Retina (tissue), 1 donor: ENCODE results near the gene LILRA6.
"Not testable (repeated sequence)": the region's sequence is repeated elsewhere in the genome, so short reads cannot be mapped to it uniquely, and the experiment has no call there.

ENCODE experiments used
- DNase-seq: peaks from one replicate; pipeline ENCODE4 v3.0.0-alpha.2; 2016

Gene LILRA6

DNA sequence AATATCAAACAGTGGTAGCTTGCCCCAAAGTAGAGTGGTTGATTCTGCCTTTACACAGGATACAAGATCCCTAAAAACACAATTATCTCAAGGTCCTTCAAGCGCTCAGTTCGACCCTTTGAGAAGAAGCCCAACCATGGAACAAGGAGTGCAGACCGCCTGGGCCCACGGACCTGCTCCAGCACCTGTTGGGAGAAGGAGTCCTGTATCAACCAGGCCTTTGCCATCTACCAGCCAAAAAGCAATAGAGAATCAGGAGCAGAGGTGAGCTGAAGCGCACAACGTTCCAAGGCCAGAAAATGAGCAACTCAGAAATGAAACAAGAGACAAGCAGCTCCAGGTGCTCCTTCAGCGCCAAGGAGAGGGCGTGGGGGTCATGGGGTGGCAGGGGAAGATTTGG lies 13.4 kb downstream of the LILRA6 start:
- no peak for DNase-seq

DNA sequence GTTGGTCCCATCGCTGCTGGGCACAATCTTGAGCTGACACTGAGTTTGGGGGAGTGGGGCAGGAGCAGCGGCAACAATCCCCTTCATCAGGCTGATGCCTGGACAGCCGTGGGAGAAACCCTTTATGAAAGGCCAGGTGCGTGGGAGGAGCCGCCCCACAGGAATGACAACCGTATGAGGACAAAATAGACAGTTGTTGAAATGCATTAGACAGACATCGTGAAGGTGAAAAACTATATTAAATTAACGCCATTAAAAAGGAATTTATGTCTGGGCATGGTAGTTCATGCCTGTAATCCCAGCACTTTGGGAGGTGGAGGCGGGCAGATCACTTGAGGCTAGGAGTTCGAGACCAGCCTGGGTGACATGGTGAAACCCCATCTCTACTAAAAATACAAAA lies 18.0 kb downstream of the LILRA6 start:
- not testable (repeated sequence) for DNase-seq

DNA sequence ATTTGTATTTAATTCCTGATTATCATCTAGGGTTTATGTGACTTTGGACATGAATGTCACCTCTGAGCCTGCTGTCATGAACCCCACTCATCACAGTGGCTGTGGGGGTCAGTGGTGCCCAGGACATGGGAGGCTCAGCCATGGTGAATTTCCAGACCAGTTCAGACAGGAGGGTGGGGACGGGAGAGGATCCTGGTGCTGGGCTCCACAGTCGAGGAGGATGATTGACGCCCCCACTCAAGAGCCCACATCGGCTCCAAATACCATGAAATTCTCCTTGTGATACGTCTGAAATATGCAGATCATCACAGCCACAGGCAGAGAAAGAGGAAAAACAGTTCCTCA lies 18.7 kb downstream of the LILRA6 start:
- DNase-seq, result not testable (repeated sequence)

DNA sequence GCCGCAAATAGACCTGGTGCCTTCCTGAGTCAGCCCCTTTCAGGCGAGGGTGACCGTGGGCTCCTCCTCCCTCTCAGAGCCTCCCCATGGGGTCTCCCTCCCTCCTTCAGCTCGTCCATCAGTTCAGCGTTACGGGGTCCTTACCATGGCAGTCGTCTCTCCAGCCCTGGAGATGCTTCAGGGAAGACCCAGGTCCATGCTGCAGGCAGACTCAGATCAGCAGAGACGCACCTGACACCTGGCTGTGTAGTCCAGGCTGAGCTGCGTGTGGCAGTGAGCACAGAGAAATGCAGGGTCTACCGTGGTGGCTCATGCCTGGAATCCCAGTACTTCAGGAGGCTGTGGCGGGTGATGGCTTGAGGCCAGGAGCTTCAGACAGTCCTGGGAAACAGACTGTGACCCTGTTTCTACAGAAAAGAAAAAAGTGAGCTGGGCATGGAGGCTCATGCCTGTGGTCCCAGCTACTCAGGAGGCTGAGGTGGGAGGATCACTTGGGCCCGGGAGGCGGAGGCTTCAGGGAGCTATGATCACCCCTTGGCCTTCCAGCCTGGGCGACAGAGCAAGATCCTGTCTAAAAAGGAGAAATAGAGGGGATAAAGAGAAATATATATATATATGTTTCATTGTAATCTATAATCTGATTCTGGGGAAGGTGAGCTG lies 19.2 kb downstream of the LILRA6 start:
- not testable (repeated sequence) for DNase-seq

DNA sequence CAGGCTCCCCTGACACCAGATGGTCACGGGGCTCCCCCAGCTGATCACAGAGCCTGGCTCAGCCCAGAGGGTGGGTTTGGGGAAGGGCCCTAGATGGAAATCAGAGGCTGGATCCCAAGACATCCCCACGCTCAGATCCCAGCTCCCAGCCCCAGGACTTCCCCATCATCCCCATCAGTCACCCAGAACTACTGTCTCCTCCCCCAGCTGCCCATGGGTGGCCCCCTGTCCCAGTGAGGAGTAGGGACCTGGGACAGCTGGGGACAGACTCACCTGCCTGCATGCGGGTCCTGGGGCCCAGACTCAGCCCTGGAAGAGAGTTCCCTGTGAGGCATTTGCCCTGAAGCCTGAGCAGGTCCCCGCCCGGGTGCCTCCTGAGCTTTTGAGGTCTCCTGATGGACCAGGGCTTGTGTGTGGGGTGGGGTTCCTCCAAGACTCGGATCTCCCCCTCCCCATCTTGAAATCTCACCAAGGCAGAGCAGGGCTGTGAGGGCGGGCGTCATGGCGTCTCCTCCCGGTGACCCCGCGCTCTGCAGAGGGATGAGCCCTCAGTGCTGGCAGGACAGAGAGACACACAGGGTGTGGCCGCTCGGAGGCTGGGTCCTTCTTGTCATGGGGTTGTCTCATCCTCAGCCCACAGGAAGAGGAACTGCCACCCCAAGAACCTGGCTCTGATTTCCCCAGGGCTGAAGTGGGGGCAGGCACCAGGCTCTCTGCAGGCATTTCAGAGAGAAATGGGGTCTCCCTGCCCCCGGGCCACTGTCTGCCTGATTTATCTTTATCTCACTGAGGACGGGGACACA lies 19.9 kb downstream of the LILRA6 start, which contains the start of gene LILRB3:
TSS of gene LILRB3 (minus strand) at position 534 of the 803 bp plus-strand sequence. CDS start at position 503, 31 bp downstream.
- not testable (repeated sequence) for DNase-seq

DNA sequence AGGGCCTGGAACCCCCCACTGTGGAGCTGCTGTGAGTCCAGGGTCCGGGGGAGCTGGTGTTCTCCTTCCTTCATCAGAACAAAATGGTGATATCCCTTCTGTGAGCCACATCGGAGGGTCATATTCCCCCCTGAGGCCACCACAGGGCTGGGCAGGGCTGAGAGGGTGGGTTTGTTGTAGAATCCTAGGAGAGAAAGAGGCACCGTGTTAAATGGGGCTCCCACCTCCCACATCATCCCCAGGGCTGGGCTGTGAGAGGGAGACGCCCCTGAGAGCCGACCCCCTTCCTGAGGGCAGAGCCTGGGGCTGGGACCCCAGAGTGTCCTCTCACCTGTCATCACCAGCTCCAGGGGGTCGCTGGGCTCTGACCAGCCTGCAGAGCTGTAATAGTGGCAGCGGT lies 20.6 kb downstream of the LILRA6 start:
- DNase-seq, result not testable (repeated sequence)

DNA sequence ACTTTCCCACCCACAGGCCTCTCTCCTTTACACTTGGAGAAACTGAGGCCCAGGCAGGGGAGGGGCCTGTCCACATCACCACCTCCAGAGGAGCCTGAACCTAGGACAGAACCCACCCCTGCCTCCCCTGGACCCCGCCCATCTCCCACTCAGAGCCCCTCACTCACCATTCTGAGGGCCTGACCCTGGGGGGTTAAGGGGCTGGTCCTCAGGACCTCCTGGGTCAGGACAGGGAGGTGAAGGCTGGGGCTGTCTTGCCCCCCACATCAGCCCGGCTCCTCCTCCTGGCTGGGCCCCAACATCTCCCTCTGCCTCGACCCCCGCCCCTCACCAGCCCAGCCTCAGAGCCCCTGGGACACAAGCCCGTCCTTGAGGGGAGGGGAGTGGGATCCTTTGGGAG lies 22.9 kb downstream of the LILRA6 start:
- DNase-seq, result not testable (repeated sequence)

DNA sequence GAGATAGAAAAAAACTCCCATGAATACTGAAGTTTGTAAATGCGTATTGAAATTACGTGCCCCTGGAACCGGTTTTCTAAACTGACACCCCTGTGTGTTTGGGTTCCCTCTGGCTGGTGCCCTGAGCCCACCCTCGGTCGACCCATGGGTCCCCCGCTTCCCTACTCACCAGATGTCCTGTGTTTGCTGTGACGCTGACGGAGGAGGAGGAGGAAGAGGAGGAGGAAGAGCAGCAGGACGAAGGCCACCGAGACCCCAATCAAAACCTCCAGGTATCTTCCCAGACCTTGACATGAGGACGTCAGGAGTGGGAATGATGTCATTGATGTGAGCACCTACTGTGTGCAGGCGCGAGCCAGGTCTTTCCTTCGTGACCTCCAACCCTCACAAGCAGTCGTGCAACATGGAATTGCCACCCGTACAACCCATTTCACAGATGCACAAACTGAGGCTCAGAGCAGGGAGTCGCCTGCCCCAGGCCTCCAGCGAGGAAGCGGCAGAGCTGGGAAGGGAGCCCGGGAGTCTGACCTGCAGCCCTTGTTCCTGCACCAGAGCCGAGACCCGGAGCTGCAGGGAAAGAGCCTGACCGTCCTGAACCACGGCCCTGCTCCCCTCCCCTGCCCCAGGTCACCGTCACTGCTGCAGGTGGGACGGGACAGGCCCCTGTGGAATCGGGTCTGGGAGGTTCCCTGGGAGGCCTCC lies 23.5 kb downstream of the LILRA6 start:
- DNase-seq, result no peak

DNA sequence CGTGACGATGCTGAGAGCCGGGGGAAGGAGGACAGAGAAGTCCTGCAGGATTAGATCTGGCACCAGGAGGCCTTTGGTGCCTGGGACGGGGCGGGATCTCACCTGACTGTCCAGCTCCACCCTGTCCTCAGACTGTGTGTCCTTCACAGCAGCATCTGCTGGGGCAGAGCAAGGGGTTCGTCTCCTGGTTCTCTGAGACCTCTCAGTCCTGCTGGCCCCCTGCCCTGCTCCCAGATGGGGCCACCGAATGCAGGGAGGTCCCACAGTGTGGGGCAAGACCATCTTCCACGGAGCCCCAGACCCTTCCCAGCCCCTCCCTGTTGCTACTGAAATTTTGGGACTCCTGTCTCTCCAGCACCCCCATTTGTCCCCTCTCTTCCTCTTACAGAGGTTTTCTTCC lies 24.3 kb downstream of the LILRA6 start:
- DNase-seq, result no peak

DNA sequence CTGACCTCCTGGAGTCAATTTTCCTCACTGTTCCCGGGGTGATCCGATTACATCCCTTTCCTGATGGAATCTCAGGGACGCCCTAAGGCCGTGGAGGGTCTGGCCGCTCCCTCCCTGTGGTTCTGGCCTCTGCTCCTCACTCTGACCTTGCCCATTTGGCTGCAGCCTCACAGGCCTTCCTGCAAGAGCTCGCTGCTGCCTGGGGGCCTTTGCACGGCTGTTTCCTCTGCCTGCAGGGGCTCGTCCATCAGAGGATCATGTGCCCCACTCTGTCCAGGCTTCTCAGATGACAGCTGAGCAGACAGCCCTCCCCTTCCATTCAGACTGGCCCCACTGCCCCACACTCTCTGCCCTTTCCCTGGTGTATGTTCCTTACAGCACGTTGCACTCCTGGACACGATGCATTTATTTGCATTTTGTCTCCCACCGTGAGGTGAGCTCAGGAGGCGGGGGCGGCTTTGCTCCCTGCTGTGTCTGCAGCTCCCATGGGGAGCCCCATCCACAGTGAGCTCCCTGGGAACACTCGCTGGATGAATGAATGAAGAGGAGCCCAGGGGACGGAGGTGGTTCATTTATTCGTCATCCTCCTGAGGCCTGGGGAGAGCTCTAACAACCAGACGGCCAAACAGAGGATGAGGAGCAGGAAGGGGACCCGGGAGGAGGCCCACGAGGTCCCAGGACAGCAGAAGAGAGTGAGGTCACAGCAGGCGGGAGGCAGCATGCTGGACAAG lies 24.9 kb downstream of the LILRA6 start:
- not testable (repeated sequence) for DNase-seq

DNA sequence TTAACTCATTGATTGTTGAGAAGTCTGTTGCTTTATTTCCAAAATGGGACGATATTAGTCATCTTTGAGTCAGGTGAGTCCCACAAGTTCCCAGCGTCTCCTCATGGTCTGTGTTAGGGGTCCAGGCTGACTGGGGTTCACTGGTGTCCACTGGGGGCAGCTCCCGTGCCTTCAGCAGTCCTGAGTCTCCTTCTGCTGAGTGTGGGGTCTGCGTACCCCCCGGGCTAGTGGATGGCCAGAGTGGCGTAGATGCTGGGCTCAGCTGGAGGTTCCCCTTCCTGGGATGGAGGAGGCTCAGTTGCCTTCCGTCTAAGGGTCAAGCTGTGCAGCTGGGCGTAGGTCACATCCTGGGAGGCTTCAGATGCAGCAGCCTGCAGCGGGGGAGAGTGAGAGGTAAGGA lies 25.7 kb downstream of the LILRA6 start:
- no peak for DNase-seq

DNA sequence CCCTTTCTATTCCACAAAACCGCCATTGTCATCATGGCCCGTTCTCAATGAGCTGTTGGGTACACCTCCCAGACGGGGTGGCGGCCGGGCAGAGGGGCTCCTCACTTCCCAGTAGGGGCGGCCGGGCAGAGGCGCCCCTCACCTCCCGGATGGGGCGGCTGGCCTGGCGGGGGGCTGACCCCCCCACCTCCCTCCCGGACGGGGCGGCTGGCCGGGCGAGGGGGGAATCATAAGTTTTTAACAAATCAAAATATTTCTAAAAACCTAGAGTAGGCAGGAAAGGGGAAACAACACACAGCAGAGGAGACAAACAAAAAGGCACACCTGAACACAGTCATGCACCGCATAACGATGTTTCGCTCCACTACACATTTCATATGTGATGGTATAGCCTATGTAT lies 27.9 kb downstream of the LILRA6 start:
- not testable (repeated sequence) for DNase-seq

DNA sequence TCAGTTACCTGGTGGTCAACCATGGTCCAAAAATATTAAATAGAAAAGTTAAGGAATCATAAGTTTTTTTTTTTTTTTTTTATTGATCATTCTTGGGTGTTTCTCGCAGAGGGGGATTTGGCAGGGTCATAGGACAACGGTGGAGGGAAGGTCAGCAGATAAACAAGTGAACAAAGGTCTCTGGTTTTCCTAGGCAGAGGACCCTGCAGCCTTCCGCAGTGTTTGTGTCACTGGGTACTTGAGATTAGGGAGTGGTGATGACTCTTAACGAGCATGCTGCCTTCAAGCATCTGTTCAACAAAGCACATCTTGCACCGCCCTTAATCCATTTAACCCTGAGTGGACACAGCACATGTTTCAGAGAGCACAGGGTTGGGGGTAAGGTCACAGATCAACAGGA lies 28.4 kb downstream of the LILRA6 start:
- DNase-seq, result not testable (repeated sequence)

DNA sequence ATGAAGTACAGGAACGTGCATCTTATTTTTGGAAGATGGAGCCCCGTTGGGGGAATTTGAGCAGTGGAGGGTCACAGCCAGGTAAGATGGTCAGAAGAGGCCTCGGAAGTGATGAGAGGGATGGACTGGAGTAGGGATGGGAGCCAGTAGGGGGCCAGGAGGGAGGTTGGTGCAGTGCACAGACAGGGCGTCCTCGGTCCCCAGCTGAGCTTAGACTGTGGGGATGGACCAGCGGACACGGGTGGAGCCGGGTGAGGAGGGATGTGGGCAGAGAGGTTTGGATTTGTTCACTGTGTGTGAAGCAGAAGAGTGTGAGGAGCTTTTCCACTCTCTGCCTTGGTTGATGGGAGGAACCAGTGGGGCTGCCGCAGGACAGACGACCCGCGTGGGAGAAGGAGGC lies 31.4 kb downstream of the LILRA6 start:
- no peak for DNase-seq

DNA sequence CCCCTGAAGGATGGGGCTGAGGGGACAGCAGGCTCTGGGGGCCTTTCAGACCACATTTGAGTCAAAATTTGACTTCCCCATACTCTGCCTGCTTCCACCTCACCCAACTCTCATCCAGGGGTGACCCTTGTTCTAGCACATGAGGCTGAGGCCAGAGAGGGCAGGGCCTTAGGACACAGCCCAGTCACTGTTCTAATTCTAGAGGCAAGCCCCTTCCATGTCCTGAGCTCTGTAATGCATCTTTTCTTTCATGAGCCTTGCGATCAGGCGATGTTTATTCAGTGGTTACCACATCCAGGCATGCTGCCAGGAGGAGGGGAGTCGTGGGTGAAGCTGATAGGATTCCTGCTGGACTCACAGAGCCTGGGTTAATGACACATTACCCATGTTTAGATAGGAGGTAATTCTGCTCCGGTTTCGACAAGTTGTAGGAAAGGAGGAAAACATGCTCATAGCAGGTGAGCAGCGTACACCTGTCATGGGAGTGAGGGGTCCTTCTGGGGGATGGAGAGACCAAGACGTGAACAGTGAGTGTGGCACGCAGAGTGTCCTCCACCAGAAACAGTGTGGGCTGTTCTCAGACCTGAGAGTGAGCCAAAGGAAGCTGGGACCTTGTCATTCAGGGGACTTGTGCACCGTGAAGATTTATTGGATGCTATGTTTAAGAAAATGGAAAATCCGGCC lies 32.6 kb downstream of the LILRA6 start:
- no peak for DNase-seq

DNA sequence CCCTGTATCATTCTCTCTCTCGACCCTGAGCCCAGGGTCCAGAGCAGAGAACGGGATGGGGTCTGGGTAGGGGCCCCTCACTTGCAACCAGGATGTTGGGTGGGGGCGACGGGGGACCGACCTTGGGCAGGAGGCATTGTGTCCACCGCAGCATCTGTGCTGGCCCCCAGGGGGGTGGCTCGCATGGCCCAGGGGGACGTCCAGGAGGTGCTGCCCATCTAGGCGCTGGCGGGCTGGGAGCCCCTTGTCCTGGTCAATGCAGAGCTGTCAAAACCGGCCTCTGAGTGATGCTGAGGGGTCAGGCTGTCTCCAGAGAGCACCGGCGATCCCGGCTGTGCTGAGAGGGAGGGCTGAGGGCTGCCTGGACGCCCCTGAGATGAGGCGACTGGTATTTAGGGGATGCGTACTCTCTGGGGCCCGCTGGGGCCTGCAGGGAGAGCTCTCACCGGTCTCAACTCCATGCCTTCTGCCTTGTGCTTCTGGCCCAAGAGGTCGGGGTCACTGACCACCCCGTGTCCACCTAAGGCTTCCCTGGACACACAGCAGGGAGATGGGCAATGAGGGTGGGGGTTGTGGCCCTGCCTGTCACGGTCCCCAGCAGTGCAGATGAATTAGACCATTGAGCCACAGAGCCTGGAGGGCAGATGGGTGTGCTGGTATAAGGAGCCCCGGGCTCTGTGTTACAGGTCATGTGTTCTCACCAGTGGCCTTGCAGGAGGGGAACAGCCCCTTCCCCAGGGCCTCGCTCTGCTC lies 33.4 kb downstream of the LILRA6 start:
- peak; percentile 24 for DNase-seq

DNA sequence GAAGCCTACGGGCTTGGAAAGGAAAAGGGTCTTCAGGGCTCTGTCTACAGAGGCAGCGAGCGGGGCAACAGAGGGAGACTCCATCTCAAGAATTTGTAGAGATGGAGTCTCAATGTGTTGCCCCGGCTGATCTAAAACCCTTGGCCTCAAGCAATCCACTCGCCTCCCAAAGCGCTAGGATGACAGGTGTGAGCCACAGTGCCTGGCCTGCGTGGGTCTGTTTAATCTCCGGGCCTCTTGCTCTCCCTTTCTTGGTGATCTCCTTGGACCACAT lies 33.9 kb downstream of the LILRA6 start:
- no peak for DNase-seq

DNA sequence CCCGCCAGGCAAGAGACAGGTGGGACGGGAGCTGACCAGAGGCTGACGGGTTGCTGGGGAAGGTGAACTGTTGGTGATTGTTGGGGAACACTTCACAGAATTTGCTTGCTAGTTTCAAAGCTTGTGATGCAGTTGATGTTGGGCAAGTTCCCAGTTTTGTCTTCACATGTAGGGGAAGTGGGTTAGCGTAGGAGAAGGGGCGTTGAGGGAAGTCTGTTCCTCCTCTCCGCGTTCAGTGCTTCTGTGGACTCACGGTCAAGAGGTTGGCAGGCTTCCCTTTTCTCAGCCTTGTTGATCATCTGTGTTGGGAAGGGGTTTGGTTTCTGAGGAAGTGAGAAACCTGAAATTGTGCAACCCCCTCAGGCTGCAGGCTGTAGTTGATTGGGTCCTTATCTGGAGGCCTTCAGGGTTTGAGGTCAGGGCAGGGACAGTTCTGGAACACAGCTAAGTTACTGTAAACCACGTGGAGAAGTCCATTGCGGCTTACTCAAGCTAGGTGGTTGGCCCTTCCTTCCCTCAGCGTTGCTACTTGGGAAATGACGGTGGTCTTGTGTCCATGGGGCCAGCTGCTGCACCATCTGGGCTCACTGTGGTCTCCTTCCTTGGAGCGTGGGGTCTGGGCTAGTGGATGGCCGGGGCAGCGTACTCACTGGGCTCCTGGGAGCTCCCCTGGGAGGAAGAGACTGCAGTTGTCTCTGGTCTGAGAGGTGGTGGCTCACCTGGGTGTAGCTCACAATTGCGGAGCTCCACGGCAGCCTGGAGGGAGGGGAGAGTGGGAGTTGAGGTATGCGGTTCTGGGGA lies 34.4 kb downstream of the LILRA6 start:
- DNase-seq, result peak; percentile 12

DNA sequence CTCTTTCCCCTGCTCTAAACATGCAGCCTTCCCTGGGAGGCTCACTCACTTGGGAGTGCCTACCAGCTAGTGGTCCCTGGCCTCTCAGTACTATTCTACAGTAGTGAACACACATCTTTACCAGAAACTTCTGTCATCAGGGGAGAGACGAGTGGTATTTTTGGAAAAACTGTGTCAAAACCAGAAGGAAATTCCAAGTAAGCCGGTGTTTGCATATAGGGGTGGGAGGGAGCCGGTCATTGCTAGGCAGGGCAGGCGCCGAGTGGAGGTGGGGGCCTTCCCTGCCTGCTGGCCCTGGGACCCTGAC lies 35.0 kb downstream of the LILRA6 start:
- no peak for DNase-seq

DNA sequence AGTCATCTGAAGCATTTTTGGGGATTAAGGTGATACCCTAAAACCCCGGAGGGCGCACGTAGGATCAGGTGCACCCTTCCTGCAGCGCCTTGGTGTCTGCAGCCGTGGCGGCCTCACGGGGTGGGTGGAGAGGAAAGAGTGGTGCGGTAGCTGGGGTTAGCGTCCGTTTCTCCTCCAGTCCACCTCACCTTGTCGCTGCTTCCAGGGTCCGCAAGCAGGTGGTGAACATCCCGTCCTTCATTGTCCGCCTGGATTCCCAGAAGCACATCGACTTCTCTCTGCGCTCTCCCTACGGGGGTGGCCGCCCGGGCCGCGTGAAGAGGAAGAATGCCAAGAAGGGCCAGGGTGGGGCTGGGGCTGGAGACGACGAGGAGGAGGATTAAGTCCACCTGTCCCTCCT lies 35.4 kb downstream of the LILRA6 start:
- not testable (repeated sequence) for DNase-seq

DNA sequence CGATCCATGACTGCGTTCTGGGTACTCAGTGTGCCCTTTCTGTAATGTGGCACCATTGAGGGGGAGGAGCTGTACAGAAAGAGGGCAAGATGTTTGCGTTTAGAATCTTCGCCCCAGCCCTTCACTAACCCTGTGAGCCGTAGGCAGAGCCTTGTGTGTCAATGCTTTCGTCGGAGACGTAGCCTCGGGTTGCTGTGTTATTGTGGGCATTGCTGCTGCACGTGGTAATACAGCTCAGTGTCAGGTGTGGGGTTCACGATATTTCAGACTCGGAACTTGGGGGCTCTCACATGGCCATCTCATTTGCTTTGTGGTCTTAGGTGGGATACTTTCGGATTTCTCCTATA lies 35.8 kb downstream of the LILRA6 start:
- DNase-seq, result no peak
